Kidney (tissue), 14 donors: ENCODE data around the gene MIPEP. TPM values are rescaled to one million over a fixed set of nuclear protein-coding genes. Genes with fewer than 3 reads are reported as not detected.

ENCODE experiments used
- DNase-seq, 5 donors: peaks; one replicate each; pipeline ENCODE4 v3.0.0-alpha.2; 2013 to 2020
- FAIRE-seq: peaks from 2 replicates; lab custom pipeline; 2012; peaks lifted over from hg19 to GRCh38; lab: Jason Lieb, UNC
- H3K27ac ChIP-seq, 2 donors: one replicate each; pipeline ENCODE4 v1.7.0; 2013; ENCODE audit warnings: low read depth in 2 of 2, low read length in 2 of 2, inconsistent platforms in 1 of 2
- H3K27me3 ChIP-seq: one replicate; pipeline ENCODE4 v1.7.1; 2013; ENCODE audit warnings: low read length, inconsistent platforms; ENCODE audit not compliant: control insufficient read depth, insufficient read depth
- H3K36me3 ChIP-seq, 3 donors: one replicate each; pipeline versions ENCODE4 v1.7.0 to v1.7.1; 2013; ENCODE audit warnings: low read length in 3 of 3, control low read depth in 1 of 3, inconsistent platforms in 1 of 3; ENCODE audit not compliant: insufficient read depth in 3 of 3, control insufficient read depth in 2 of 3
- H3K4me1 ChIP-seq, 3 donors: one replicate each; pipeline versions ENCODE4 v1.7.0 to v1.7.1; 2013; ENCODE audit warnings: low read length in 3 of 3, inconsistent platforms in 1 of 3, low read depth in 1 of 3; ENCODE audit not compliant: control insufficient read depth in 2 of 3, insufficient read depth in 2 of 3
- H3K4me3 ChIP-seq, 3 donors: one replicate each; pipeline versions ENCODE4 v1.7.0 to v1.8.1; 2013; ENCODE audit warnings: low read length in 3 of 3, control low read depth in 1 of 3, inconsistent platforms in 1 of 3
- H3K9ac ChIP-seq, 3 donors: one replicate each; pipeline versions ENCODE4 v1.7.0 to v1.7.1; 2013; ENCODE audit warnings: low read length in 3 of 3, control low read depth in 1 of 3, inconsistent platforms in 1 of 3
- H3K9me3 ChIP-seq, 3 donors: one replicate each; pipeline versions ENCODE4 v1.7.0 to v1.7.1; 2013; ENCODE audit warnings: low read length in 3 of 3, control low read depth in 1 of 3, inconsistent platforms in 1 of 3; ENCODE audit not compliant: control insufficient read depth in 2 of 3, insufficient read depth in 1 of 3
- intact Hi-C: fragments of 100-400 bp; cut with DNase I; formaldehyde crosslinking; loops from one replicate; pipeline ENCODE4 v1.11.1; 2022
- polyA plus RNA-seq: library from polyadenylated mRNA; stranded (reverse); fragments of 350-450 nt; fragmentation: Illumina TruSeq; extraction: RNeasy Lipid Tissue Mini Kit (QIAGEN cat#74804); gene quantifications from one replicate; pipeline ENCODE4 v1.2.3, GENCODE V29; 2014; ENCODE audit warnings: low read depth, low replicate concordance; ENCODE audit not compliant: insufficient read depth
- total RNA-seq: library from RNA; stranded (reverse); fragmentation: NEBNext Ultra II Directional; extraction: Animal tissue kit (Norgen Biotek cat#: 25700); gene quantifications from one replicate; pipeline ENCODE4 v1.2.1, GENCODE V29; 2021
- TF ChIP-seq, protein P1 (sequence below): IDR thresholded peaks from 3 replicates; pipeline ENCODE4 v1.5.1; 2012; ENCODE audit warnings: mild to moderate bottlenecking, moderate library complexity, borderline replicate concordance; ENCODE audit not compliant: insufficient read depth; ENCODE audit errors: extremely low read depth
- donor health status: control.
- donor health status: control.
- donor health status: control.
- donor health status: control.
- donor health status: control.
- donor health status: DM: yes; HTN: yes; CAD: no.
- donor health status: Normal renal cell carcinoma (clear cell type).

MIPEP gene
- total and polyA plus RNA-seq, 2 donors from 2014 or later = 29.1 to 46.8 TPM

DNA sequence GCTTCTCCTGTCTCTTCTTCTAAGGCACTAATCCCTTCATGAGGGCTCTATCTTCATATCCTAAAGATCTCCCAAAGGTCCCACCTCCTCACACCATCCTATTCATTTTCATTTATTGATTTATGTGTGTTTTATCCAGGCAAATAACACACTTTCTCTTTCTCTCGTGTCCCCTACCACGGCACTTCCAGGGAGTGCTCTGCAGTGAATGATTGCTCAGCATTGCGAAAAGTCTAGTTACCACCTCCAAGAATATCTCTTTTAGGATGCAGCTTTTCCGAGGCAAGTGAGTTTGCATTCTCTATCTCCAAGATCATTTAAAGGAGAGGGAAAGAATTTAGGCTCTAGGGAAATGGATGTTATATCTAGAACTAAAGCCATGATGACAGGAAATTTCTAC, 101.7 kb downstream of the MIPEP start:
- no peaks in the 10 kb centered on the region for H3K36me3 ChIP-seq
- TF ChIP-seq, protein P1, sequence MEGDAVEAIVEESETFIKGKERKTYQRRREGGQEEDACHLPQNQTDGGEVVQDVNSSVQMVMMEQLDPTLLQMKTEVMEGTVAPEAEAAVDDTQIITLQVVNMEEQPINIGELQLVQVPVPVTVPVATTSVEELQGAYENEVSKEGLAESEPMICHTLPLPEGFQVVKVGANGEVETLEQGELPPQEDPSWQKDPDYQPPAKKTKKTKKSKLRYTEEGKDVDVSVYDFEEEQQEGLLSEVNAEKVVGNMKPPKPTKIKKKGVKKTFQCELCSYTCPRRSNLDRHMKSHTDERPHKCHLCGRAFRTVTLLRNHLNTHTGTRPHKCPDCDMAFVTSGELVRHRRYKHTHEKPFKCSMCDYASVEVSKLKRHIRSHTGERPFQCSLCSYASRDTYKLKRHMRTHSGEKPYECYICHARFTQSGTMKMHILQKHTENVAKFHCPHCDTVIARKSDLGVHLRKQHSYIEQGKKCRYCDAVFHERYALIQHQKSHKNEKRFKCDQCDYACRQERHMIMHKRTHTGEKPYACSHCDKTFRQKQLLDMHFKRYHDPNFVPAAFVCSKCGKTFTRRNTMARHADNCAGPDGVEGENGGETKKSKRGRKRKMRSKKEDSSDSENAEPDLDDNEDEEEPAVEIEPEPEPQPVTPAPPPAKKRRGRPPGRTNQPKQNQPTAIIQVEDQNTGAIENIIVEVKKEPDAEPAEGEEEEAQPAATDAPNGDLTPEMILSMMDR = no peak
- H3K4me1 ChIP-seq = peaks cover 0 to 6% (median 0%) of the 10 kb centered on the region in 3 donors
- FAIRE-seq (no peak), DNase-seq (no peak)
- no peak overlapping the region for H3K9ac ChIP-seq
- intact Hi-C loops = no loop called here
- H3K9me3 ChIP-seq = no peaks in the 10 kb centered on the region
- H3K27me3 ChIP-seq = no peaks in the 10 kb centered on the region
- H3K27ac ChIP-seq = no peak overlapping the region
- H3K4me3 ChIP-seq = no peak overlapping the region

DNA sequence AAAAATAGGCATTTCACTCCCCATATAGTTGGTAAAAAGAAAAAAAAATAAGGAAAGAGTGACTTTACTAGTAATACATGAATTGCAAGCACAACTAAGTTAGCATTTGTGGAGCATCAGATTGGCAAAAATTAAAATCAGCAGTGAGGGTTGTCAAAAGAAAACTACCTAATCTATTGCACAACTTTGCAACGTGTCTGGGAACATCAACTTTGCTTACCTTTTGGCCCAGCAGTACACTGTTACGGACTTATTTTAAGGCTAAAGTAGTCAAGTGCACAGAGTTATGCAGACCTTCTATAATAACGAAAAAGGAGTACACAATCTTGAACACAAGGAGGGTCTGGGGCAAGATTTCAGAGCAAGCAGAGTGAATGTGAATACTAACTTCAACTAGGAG, 102.6 kb downstream of the MIPEP start:
- H3K27me3 ChIP-seq = no peaks in the 10 kb centered on the region
- H3K9ac ChIP-seq = no peak overlapping the region
- H3K27ac ChIP-seq = no peak overlapping the region
- peaks cover 0 to 6% (median 0%) of the 10 kb centered on the region in 3 donors for H3K4me1 ChIP-seq
- TF ChIP-seq, protein P1 = no peak
- FAIRE-seq (no peak), DNase-seq (no peak)
- no peak overlapping the region for H3K4me3 ChIP-seq
- no peaks in the 10 kb centered on the region for H3K36me3 ChIP-seq
- intact Hi-C loops = no loop called here
- H3K9me3 ChIP-seq = no peaks in the 10 kb centered on the region

DNA sequence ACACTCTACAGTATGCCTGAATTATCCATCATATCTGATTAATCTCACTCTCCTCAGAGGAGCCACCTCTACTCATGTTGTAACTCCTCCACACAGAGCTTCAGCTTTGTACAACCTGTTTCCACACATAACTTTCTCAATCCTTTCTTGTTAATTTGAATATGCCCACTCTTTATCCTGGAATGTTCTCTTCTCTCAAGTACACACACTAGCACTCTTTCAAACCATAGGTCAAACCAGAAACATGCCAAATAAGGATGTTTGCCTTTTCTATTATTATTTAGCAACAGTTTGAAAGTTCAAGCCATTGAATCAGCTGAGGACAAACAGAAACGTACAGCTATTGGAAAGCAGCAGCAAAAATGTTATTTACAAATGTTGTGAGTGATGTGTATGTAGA, 110.3 kb downstream of the MIPEP start:
- Histone ChIP-seq H3K27ac (no peak overlapping the region), H3K4me3 (no peak overlapping the region), H3K9ac (no peak overlapping the region), H3K36me3 (no peaks in the 10 kb centered on the region), H3K9me3 (no peaks in the 10 kb centered on the region), H3K4me1 (peaks cover 0 to 3% (median 0%) of the 10 kb centered on the region in 3 donors), H3K27me3 (no peaks in the 10 kb centered on the region)
- DNase-seq (no peak), FAIRE-seq (no peak)
- TF ChIP-seq, protein P1 = no peak
- intact Hi-C loops = no loop called here
